Heart left ventricle (tissue), 13 donors: ENCODE data around the gene DMBT1.

Experiments
- CTCF ChIP-seq, 12 donors: fragments of 200-600 bp; sonication (generic) in 4 of 12; IDR thresholded peaks; one replicate each; pipeline versions ENCODE4 v1.5.0 to v1.8.0; 2018 to 2022; ENCODE audit warnings: antibody characterized with exemption in 12 of 12, mild to moderate bottlenecking in 5 of 12
- POLR2A ChIP-seq, 2 donors: fragments of 450-650 bp; IDR thresholded peaks; one replicate each; pipeline ENCODE4 v1.6.1; 2017; ENCODE audit warnings: antibody characterized with exemption in 2 of 2, mild to moderate bottlenecking in 2 of 2, moderate library complexity in 2 of 2
- donor health status: ischemic (EF 13 %, LVEDD 7.1; RV severe dilation, severe dysfunction).
- donor health status: DM: no; HTN: yes; CAD: no.
- donor health status: DM: no; HTN: no; CAD: no.
- donor health status: ischemic (EF 25% LVEDD 6.9; RV normal size, moderate dysfunction).
- donor health status: ischemic (EF 25% LVEDD 5.7; RV mildly dilated, moderate dysfunction).
- donor health status: ischemic (EF 35%, LVEDD 5.7; RV mildly dilated, moderate dysfunction).
- donor health status: nonischemic (EF 11% LVEDD 7.7; RV severe dilation, severe dysfunction).
- donor health status: DM: yes; HTN: yes; CAD: no.
- donor health status: PGD.
- donor health status: ischemic (EF 29% LVEDD 5.4; RV normal size, mild dysfunction).
- donor health status: nonischemic (EF 23%, LVEDD 6.1; RV moderate dilation, normal function).

GRCh38 chr10:122688293-122688989, 127.9 kb downstream of the DMBT1 start:
- peak in 8 of 12 donors; percentile 7 to 46 (median 32) for TF ChIP-seq CTCF (IDR thresholded peaks at IDR 0.05)
- TF ChIP-seq POLR2A (IDR thresholded peaks at IDR 0.05): no peak
